ENCODE data around the gene NTN5. TPM values are rescaled to one million over a fixed set of nuclear protein-coding genes. Genes with fewer than 3 reads are reported as not detected.

Gene NTN5
- total RNA-seq, 6 donors from 2014 or later: 0.57 to 3.1 (median 1.0) TPM; not detected in 1

DNA sequence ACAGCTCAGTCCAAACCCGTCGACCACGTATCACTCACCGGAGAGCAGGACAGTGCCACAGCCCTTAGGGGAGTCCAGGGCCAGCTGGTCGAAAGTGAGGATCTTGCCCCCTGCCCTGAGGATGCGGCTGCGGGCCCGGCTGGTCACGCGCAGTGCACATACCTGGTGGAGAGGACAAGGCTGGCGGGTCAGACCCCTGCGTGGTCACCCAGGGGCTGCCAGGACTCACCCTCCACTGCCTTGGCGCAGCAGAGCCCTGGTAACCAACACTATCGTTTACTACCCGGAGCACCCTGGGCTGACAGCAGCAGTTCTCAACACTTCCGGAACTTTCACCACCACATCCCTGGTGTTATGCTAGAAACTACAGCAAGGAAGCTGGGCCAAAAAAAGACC lies 56.8 kb downstream of the NTN5 start:
- DNase-seq (peak in 1 of 2 donors; percentile 82), ATAC-seq (ENCODE audit: low FRiP score in 2 of 2) (no peak)
- Histone ChIP-seq H3K27ac (peak overlapping the region; percentile 82 to 94 (median 88)), H3K9me3 (no peaks in the 10 kb centered on the region), H3K4me3 (peak overlapping the region in 1 of 4 donors; percentile 88), H3K4me1 (peaks cover 33 to 62% (median 43%) of the 10 kb centered on the region in 4 donors), H3K27me3 (no peaks in the 10 kb centered on the region), H3K36me3 (peaks cover 15 to 34% (median 28%) of the 10 kb centered on the region in 4 donors)
- TF ChIP-seq EP300 (IDR thresholded peaks at IDR 0.05) (no peak), POLR2AphosphoS5 (IDR thresholded peaks at IDR 0.05) (no peak), POLR2A (IDR thresholded peaks at IDR 0.05) (no peak), CTCF (IDR thresholded peaks at IDR 0.05) (no peak)
- 92% methylated on average over 16 of the region's 16 CpGs; no CpG with 5 or more reads in 1 of the 2 donors for WGBS, 2 donors

- H3K27me3 ChIP-seq: no peaks in the 10 kb centered on the region
- WGBS, 2 donors: 70 to 80% methylated on average over 19 of the region's 19 CpGs
- no peaks in the 10 kb centered on the region for H3K9me3 ChIP-seq
- H3K27ac ChIP-seq: peak overlapping the region; percentile 82 to 94 (median 88)
- H3K4me1 ChIP-seq: peaks cover 33 to 61% (median 43%) of the 10 kb centered on the region in 4 donors
- TF ChIP-seq POLR2AphosphoS5 (IDR thresholded peaks at IDR 0.05) (no peak), CTCF (IDR thresholded peaks at IDR 0.05) (no peak), EP300 (IDR thresholded peaks at IDR 0.05) (no peak), POLR2A (IDR thresholded peaks at IDR 0.05) (no peak)
- peaks cover 15 to 32% (median 28%) of the 10 kb centered on the region in 4 donors for H3K36me3 ChIP-seq
- peak overlapping the region in 1 of 4 donors; percentile 45 for H3K4me3 ChIP-seq
- DNase-seq: peak in 1 of 2 donors; percentile 66
- ATAC-seq (ENCODE audit: low FRiP score in 2 of 2): no peak
Observed at GRCh38 chr19:48615231-48616040, 57.4 kb downstream of the NTN5 start.

- H3K36me3 ChIP-seq: peaks cover 15 to 32% (median 28%) of the 10 kb centered on the region in 4 donors
- ATAC-seq (ENCODE audit: low FRiP score in 2 of 2): peak; percentile 1 to 78
- peak in 1 of 6 experiments; percentile 7 for TF ChIP-seq CTCF (IDR thresholded peaks at IDR 0.05)
- peak in 1 of 4 donors; percentile 29 for TF ChIP-seq EP300 (IDR thresholded peaks at IDR 0.05)
- peak in 1 of 4 donors; percentile 71 for TF ChIP-seq POLR2A (IDR thresholded peaks at IDR 0.05)
- peak; percentile 63 to 67 for TF ChIP-seq POLR2AphosphoS5 (IDR thresholded peaks at IDR 0.05)
- H3K27ac ChIP-seq: peak within 1 kb of the TSS; percentile 82 to 94 (median 88)
- peak within 1 kb of the TSS in 3 of 4 donors; percentile 33 to 88 (median 47) for H3K4me3 ChIP-seq
- DNase-seq: peak; percentile 88 to 95
- H3K4me1 ChIP-seq: peaks cover 26 to 53% (median 38%) of the 10 kb centered on the region in 4 donors
- H3K27me3 ChIP-seq: no peaks in the 10 kb centered on the region
- 59 to 69% methylated on average over 11 to 31 of the region's 31 CpGs for WGBS, 2 donors
- H3K9me3 ChIP-seq: no peaks in the 10 kb centered on the region
Observed at GRCh38 chr19:48614436-48615230, 58.2 kb downstream of the NTN5 start, which contains the start of gene FAM83E. Gene FAM83E, minus strand, starts transcription at chr19:48615076. Its CDS starts 1,704 bp downstream, at chr19:48613372.

GRCh38 chr19:48613852-48614435 lies 58.9 kb downstream of the NTN5 start:
- Histone ChIP-seq H3K4me1 (peaks cover 25 to 52% (median 37%) of the 10 kb centered on the region in 4 donors), H3K9me3 (no peaks in the 10 kb centered on the region), H3K4me3 (peak overlapping the region in 3 of 4 donors; percentile 33 to 47 (median 45)), H3K27me3 (no peaks in the 10 kb centered on the region), H3K36me3 (peaks cover 15 to 32% (median 28%) of the 10 kb centered on the region in 4 donors), H3K27ac (peak overlapping the region; percentile 82 to 94 (median 88))
- ATAC-seq (ENCODE audit: low FRiP score in 2 of 2) (no peak), DNase-seq (peak in 1 of 2 donors; percentile 64)
- WGBS, 2 donors: 62 to 72% methylated on average over 11 to 13 of the region's 13 CpGs
- no peak for TF ChIP-seq EP300 (IDR thresholded peaks at IDR 0.05)
- no peak for TF ChIP-seq POLR2A (IDR thresholded peaks at IDR 0.05)
- TF ChIP-seq POLR2AphosphoS5 (IDR thresholded peaks at IDR 0.05): no peak
- no peak for TF ChIP-seq CTCF (IDR thresholded peaks at IDR 0.05)

All from upper lobe of left lung (tissue), 6 donors.